BLaER1 treated with 17β-estradiol and CSF1 and Interleukin-3, amounts not matched to agents 10 nM and 100 nM (cell line): ENCODE results near the gene TRAPPC2L.

ENCODE experiments used
- H3K27ac ChIP-seq, 11 experiments: shearing (Covaris generic); formaldehyde crosslinking; 2 replicates each; pipeline ENCODE4 v1.8.1; 2022
- H3K27me3 ChIP-seq, 11 experiments: shearing (Covaris generic); formaldehyde crosslinking; 2 replicates each; pipeline ENCODE4 v1.8.1; 2022
- H3K36me3 ChIP-seq, 11 experiments: shearing (Covaris generic); formaldehyde crosslinking; 2 replicates each; pipeline ENCODE4 v1.8.1; 2022
- H3K4me1 ChIP-seq, 10 experiments: shearing (Covaris generic); formaldehyde crosslinking; 2 replicates each; pipeline ENCODE4 v1.8.1; 2022
- H3K4me2 ChIP-seq, 11 experiments: shearing (Covaris generic); formaldehyde crosslinking; 2 replicates each; pipeline ENCODE4 v1.8.1; 2022
- H3K4me3 ChIP-seq, 10 experiments: shearing (Covaris generic); formaldehyde crosslinking; 2 replicates each; pipeline ENCODE4 v1.8.1; 2022
- H3K9ac ChIP-seq, 11 experiments: shearing (Covaris generic); formaldehyde crosslinking; 2 replicates each; pipeline ENCODE4 v1.8.1; 2022
- H3K9me3 ChIP-seq, 11 experiments: shearing (Covaris generic); formaldehyde crosslinking; replicated peaks in 1 of 11; 2 replicates each; pipeline ENCODE4 v1.8.1; 2022
- H4K20me1 ChIP-seq, 11 experiments: shearing (Covaris generic); formaldehyde crosslinking; 2 replicates each; pipeline ENCODE4 v1.8.1; 2022
- Cebpa-rat ChIP-seq, 11 experiments: shearing (Covaris generic); IDR thresholded peaks; 2 replicates each; pipeline ENCODE4 v1.8.1; 2022

TRAPPC2L gene

DNA sequence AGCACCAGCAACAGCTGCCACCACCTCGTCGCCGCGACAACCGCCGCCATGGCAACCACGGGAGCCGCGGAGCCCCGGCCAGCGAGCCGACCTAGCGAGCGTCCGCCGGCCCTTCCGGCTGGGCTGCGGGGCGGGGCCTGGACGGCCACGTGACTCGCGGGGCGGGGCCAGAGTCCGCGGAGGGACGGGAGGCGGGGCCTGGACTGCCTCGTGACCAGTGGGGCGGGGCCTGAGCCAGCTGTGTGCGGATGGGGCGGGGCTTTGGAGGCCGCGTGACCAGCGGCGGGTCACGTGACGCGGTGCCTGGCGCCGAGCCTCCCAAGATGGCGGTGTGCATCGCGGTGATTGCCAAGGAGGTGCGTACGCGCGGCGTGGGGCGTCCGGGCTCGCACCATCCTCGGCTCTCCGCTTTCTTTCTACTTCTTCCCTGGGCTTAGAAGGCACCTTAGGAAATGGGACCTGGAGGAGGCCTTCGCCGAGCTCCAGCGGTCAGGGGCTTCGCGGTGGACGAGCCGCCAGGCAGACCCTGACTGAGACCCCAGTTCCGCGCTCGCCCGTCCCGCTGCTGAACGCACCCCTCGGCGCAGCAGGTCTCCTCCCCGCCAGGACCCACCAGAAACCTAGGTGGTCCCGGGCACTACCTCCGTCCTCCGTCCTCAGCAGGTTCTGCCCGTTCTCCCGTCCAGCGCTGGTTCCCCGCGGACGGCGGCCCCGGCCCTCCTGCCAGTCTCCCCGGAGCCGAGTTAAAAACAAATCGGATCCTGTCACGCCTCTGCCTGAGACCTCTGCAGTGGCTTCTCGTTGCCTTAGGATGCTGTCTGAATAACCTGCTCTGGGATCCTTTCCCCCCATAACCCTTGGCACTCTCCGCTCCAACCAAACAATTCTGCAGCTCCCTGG is at the start of gene TRAPPC2L, which contains the start of gene GALNS:
TRAPPC2L (plus strand) TSS at position 300 of the 900 bp plus-strand sequence; CDS start at position 324, 24 bp downstream.
GALNS (minus strand) TSS at position 120 of the 900 bp plus-strand sequence; CDS start at position 50, 70 bp downstream.
- Histone ChIP-seq H3K36me3 (peaks cover 14 to 60% (median 30%) of the 10 kb centered on the region in 11 experiments), H3K27ac (peak within 1 kb of the TSS; percentile 53 to 98 (median 91); a peak in 21 of 22 replicates), H3K27me3 (no peaks in the 10 kb centered on the region), H3K9me3 (no peaks in the 10 kb centered on the region), H4K20me1 (peaks cover 31 to 84% (median 42%) of the 10 kb centered on the region in 11 experiments; a peak in 21 of 22 replicates), H3K4me3 (peak within 1 kb of the TSS; percentile 82 to 100 (median 92)), H3K4me1 (peaks cover 63 to 82% (median 75%) of the 10 kb centered on the region in 10 experiments), H3K9ac (peak within 1 kb of the TSS; percentile 84 to 99 (median 92)), H3K4me2 (peak within 1 kb of the TSS; percentile 91 to 100 (median 98))
- no peak for TF ChIP-seq Cebpa-rat (IDR thresholded peaks at IDR 0.05)

- H3K9ac ChIP-seq = peak overlapping the region in 8 of 11 experiments; percentile 10 to 95 (median 88); a peak in 11 of 22 replicates
- TF ChIP-seq Cebpa-rat (IDR thresholded peaks at IDR 0.05) = no peak
- H3K4me3 ChIP-seq = no peak overlapping the region
- H3K4me1 ChIP-seq = peaks cover 39 to 84% (median 68%) of the 10 kb centered on the region in 10 experiments
- H3K9me3 ChIP-seq = peaks cover 0 to 3% (median 2%) of the 10 kb centered on the region in 11 experiments; a peak in 11 of 22 replicates
- H3K4me2 ChIP-seq = peak overlapping the region in 2 of 11 experiments; percentile 95 to 99; a peak in 4 of 22 replicates
- H3K27ac ChIP-seq = no peak overlapping the region
- no peaks in the 10 kb centered on the region for H3K27me3 ChIP-seq
- peaks cover 14 to 72% (median 69%) of the 10 kb centered on the region in 11 experiments; a peak in 21 of 22 replicates for H4K20me1 ChIP-seq
- H3K36me3 ChIP-seq = peaks cover 19 to 61% (median 58%) of the 10 kb centered on the region in 11 experiments
Measured at GRCh38 chr16:88807142-88807625, 49.7 kb upstream of the TRAPPC2L start.

DNA sequence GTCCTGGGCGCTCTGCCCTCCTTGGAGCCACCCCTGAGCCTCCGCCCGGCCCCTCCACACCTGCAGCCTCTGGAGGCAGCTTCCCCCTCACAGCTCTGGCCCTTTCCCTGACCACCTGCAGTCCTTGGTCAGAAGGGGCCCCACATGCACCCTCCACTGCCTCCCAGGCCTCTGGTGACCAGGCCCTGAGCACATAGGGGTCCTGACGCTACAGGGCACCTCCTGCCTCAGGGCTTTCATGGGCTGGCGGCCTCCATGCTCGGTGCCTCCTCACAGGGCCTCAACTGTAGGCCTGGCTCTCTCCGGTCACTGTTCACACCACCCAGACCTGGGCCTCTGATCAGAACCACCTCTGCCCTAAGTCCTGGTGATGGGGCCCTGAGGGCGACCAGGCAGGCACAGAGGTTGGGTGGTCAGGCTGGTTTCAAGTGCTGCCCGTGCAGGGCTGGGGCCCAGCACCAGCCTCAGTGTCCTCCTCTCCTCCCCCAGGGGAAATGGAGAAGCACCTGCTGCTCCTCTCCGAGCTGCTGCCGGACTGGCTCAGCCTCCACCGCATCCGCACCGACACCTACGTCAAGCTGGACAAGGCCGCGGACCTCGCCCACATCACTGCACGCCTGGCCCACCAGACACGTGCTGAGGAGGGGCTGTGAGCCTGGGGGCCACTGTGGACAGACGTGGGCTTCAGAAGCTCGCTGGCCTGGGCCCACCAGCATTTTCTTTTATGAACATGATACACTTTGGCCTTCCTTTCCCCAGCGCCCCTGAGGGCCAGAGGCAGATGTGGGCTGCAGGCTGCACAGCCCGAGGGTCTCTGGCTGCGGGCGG is 49.1 kb upstream of the TRAPPC2L start:
- peak overlapping the region in 5 of 11 experiments; percentile 7 to 99 (median 15); a peak in 4 of 22 replicates for H3K4me2 ChIP-seq
- no peak overlapping the region for H3K4me3 ChIP-seq
- peak overlapping the region in 9 of 11 experiments; percentile 7 to 92 (median 86); a peak in 11 of 22 replicates for H3K9ac ChIP-seq
- H3K27me3 ChIP-seq = no peaks in the 10 kb centered on the region
- TF ChIP-seq Cebpa-rat (IDR thresholded peaks at IDR 0.05) = no peak
- peaks cover 19 to 61% (median 58%) of the 10 kb centered on the region in 11 experiments for H3K36me3 ChIP-seq
- peak overlapping the region in 1 of 11 experiments; percentile 32; a peak in 2 of 22 replicates for H3K27ac ChIP-seq
- H3K9me3 ChIP-seq = peaks cover 0 to 8% (median 5%) of the 10 kb centered on the region in 11 experiments; a peak in 11 of 22 replicates
- H3K4me1 ChIP-seq = peaks cover 45 to 84% (median 68%) of the 10 kb centered on the region in 10 experiments
- H4K20me1 ChIP-seq = peaks cover 14 to 72% (median 69%) of the 10 kb centered on the region in 11 experiments; a peak in 21 of 22 replicates

- peak overlapping the region in 10 of 11 experiments; percentile 85 to 97 (median 90); a peak in 18 of 22 replicates for H3K9ac ChIP-seq
- H4K20me1 ChIP-seq = peaks cover 14 to 70% (median 69%) of the 10 kb centered on the region in 11 experiments; a peak in 21 of 22 replicates
- peaks cover 47 to 89% (median 68%) of the 10 kb centered on the region in 10 experiments for H3K4me1 ChIP-seq
- no peaks in the 10 kb centered on the region for H3K27me3 ChIP-seq
- peaks cover 19 to 61% (median 58%) of the 10 kb centered on the region in 11 experiments for H3K36me3 ChIP-seq
- peak overlapping the region; percentile 93 to 99 (median 97) for H3K4me2 ChIP-seq
- H3K4me3 ChIP-seq = peak overlapping the region in 7 of 10 experiments; percentile 71 to 81 (median 73); a peak in 8 of 20 replicates
- peaks cover 0 to 8% (median 5%) of the 10 kb centered on the region in 11 experiments; a peak in 11 of 22 replicates for H3K9me3 ChIP-seq
- no peak for TF ChIP-seq Cebpa-rat (IDR thresholded peaks at IDR 0.05)
- H3K27ac ChIP-seq = peak overlapping the region in 2 of 11 experiments; percentile 96 to 98; a peak in 2 of 22 replicates
Measured at GRCh38 chr16:88809068-88809675, 47.8 kb upstream of the TRAPPC2L start.

- Histone ChIP-seq H4K20me1 (peaks cover 14 to 65% (median 64%) of the 10 kb centered on the region in 11 experiments; a peak in 21 of 22 replicates), H3K9me3 (peaks cover 0 to 8% (median 5%) of the 10 kb centered on the region in 11 experiments; a peak in 11 of 22 replicates), H3K4me1 (peaks cover 42 to 83% (median 63%) of the 10 kb centered on the region in 10 experiments), H3K4me3 (peak overlapping the region; percentile 61 to 81 (median 72); a peak in 17 of 20 replicates), H3K27ac (peak overlapping the region in 7 of 11 experiments; percentile 89 to 99 (median 96); a peak in 10 of 22 replicates), H3K36me3 (peaks cover 19 to 57% (median 56%) of the 10 kb centered on the region in 11 experiments), H3K4me2 (peak overlapping the region; percentile 93 to 99 (median 97)), H3K27me3 (no peaks in the 10 kb centered on the region), H3K9ac (peak overlapping the region; percentile 85 to 97 (median 90); a peak in 21 of 22 replicates)
- no peak for TF ChIP-seq Cebpa-rat (IDR thresholded peaks at IDR 0.05)
Measured at GRCh38 chr16:88809676-88810165, 47.2 kb upstream of the TRAPPC2L start.

GRCh38 chr16:88810166-88810911 is 46.6 kb upstream of the TRAPPC2L start:
- TF ChIP-seq Cebpa-rat (IDR thresholded peaks at IDR 0.05) = no peak
- Histone ChIP-seq H3K4me2 (peak overlapping the region; percentile 93 to 99 (median 97)), H3K4me1 (peaks cover 36 to 77% (median 57%) of the 10 kb centered on the region in 10 experiments), H3K27me3 (no peaks in the 10 kb centered on the region), H4K20me1 (peaks cover 14 to 64% (median 59%) of the 10 kb centered on the region in 11 experiments; a peak in 21 of 22 replicates), H3K9me3 (peaks cover 0 to 8% (median 5%) of the 10 kb centered on the region in 11 experiments; a peak in 11 of 22 replicates), H3K27ac (peak overlapping the region; percentile 80 to 99 (median 95); a peak in 21 of 22 replicates), H3K36me3 (peaks cover 19 to 51% (median 50%) of the 10 kb centered on the region in 11 experiments), H3K9ac (peak overlapping the region; percentile 85 to 97 (median 90)), H3K4me3 (peak overlapping the region; percentile 61 to 81 (median 72))
